Stimulated activated CD8-positive, alpha-beta memory T cell treated with anti-CD3 and anti-CD28 coated beads, Interleukin-12 subunit alpha, Interleukin-12 subunit beta, amount 100 ng/mL, for 1 hour (primary cell): ENCODE data around the gene KIF25.
"Not testable (repeated sequence)": the region's sequence is repeated elsewhere in the genome, so short reads cannot be mapped to it uniquely, and the experiment has no call there.

Experiments
- DNase-seq: peaks from one replicate; pipeline ENCODE4 v3.0.0-alpha.2; 2020; ENCODE audit warnings: low read depth

KIF25 gene

DNA sequence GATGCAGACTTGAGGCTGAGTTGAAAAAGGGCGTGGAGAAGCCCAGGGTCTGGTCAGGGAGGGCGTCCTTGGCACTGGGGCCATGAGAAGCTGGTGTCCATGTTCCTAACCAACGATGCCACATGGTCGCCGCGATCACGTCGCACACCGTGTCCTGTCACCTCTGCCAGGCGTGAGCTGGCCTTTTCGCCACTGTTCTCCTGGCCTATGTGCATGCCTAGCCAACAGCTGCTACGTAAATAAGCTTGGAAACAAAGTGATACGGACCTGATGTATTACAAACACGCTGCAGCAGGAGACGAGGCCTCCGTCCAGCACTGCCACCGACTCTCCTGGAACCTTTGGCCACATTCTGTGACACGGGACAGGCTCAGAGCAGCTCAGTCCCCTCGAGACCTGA is 22.0 kb upstream of the KIF25 start:
- DNase-seq, result no peak

DNA sequence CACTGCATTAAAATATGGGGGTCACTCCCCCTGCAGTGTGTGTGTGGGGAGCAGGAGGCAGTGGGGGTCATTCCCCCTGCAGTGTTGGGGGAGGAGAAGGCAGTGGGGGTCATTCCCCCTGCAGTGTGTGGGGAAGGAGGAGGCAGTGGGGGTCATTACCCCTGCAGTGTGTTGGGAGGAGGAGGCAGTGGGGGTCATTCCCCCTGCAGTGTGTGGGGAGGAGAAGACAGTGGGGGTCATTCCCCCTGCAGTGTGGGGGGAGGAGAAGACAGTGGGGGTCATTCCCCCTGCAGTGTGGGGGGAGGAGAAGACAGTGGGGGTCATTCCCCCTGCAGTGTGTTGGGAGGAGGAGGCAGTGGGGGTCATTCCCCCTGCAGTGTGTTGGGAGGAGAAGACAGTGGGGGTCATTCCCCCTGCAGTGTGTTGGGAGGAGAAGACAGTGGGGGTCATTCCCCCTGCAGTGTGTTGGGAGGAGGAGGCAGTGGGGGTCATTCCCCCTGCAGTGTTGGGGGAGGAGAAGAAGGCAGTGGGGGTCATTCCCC is 21.3 kb upstream of the KIF25 start:
- not testable (repeated sequence) for DNase-seq

DNA sequence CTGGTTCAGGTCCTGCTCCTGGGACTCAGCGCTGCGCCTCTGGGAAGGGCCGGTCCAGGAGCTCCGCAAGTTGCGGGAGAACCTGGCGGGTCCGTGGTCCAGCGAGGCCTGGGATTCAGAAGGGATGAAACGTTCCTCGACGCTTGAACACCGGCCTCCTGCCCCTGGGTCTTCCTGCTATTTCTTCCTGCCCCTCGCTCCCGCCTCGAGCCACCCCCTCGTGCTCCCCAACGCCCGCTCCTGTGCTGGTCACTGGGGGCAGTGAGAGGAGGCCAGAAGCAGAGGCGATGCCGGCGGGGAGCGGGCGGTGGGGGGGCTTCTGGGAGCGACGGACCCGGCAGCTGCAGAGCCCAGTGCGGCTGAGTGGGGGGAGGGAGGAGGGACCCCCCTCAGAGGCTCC is 20.8 kb upstream of the KIF25 start:
- DNase-seq, result no peak

DNA sequence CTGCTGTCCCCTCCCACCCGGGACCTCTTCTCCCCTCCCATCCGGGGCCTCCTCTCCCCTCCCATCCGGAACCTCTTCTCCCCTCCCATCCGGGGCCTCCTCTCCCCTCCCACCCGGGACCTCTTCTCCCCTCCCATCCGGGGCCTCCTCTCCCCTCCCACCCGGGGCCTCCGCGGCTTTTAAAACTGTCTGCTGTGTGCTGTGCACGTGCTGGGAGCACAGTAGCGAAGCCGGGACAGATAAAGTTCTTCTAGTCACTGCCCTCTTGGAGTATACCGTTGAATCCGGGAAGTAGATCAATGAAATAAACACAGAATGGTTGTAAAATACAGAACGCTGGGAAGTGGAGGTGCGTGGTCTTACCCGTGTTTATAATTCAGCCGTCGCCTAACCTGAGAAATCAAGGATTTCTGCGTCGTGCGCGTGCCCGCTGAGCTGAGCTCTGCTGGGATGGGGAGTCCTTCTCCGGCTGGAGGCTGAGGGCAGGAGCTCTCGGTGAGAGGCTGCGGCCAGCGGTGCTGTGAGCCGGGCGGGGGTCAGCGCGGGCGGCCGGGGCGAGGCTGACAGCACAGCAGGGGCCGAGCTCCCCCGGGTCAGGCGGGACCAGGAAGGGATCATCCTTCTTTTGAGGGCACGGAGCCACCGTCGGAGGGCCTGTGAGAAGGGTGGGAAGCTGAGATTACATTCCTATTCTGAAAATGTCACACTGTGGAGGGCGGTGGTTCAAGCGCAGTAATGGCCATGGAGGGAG is 19.6 kb upstream of the KIF25 start:
- no peak for DNase-seq

DNA sequence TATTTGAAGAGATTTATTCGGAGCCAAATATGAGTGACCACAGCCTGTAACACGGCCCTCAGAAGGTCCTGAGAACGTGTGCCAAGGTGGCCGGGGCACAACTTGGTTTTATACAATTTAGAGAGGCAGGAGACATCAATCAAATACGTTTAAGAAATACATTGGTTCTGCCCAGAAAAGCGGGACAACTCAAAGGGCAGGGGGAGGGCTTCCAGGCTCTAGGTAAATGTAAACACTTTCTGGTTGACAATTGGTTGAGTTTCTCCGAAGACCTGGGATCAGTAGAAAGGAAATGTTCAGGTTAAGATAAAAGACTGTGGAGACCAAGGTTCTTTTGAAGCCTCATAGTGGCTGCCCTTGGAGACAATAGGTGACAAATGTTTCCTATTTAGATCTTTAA is 18.9 kb upstream of the KIF25 start:
- no peak for DNase-seq

DNA sequence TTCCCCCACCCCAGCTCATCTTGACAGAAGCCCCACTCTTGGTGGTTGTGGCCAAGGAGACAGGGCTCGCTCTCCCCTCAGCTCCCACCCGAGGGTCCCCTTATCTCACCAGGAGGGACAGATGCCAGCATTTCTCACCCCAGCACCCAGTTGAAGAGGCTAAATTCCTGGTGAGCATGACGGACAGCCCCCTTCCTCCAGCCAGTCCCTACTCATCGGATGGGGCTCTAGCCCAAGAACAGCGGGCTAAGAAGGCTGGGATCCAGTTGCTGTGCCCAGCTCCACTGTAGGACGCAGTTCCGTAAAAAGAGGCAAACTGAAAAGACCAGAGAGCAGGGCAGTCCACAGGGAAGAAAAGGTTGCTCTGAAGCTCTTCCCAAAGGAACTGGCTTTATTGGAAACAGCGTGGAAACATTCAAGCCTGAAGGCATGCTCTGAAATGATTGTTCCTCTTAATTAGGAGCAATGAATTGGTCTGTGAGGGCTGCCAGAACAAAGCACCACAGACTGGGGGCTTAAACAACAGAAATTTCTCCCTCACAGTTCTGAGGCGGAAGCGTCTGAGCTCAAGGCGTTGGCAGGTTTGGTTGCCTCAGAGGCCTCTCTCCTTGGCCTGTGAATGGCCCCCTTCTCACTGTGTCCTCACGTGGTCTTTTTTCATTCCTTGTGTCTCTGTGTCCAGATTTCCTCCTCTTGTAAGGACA is 17.9 kb upstream of the KIF25 start:
- no peak for DNase-seq

DNA sequence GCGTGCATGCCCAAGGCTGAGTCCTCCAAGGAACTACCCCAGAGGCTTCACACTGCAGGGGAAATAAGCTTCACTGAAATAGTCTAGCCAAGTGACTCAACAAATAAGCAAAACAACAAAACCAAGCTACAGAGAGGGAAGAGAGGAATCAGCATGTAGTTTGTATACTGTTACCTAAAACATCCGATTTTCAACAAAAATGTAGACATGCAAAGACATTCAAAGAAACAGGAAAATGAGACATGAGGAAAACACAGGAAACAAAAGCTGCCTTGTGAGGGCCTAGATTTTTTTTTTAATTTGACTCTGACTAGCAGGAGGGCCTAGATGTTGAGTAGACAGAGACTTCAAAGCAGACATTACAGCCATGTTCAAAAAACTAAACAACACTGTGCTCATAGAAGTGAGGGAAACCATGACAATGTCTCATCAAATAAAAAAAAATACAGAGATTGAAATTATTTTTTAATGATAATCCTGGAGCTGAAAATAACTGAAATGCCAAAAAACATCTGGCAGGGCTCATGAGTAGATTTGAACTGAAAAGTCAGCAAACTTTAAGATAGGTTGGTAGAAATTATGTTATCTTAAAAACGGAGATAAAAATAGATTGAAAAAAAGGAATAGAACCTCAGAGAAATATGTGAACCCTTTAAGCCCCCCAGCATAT is 16.4 kb upstream of the KIF25 start:
- no peak for DNase-seq

DNA sequence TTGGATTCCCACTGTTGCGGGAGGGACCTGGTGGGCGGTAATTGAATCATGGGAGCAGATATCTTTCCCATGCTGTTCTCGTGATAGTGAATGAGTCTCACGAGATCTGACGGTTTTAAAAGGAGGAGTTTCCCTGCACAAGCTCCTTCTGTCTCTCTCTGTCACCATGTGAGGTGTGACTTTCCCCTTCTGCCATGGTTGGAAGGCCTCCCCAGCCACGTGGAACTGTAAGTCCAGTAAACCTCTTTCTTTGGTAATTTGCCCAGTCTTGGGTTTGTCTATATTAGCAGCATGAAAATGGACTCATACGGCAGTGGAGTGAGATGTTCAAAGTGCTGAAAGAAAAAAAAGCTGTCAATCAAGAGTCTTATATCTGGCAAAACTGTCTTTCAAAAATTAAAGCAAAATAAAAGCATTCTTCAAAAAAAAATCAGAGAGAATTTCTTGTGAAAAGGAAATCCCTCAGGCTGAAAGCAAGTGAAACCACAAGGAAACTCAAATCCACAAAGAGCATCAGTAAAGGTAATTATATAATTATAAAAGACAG is 15.5 kb upstream of the KIF25 start:
- no peak for DNase-seq

DNA sequence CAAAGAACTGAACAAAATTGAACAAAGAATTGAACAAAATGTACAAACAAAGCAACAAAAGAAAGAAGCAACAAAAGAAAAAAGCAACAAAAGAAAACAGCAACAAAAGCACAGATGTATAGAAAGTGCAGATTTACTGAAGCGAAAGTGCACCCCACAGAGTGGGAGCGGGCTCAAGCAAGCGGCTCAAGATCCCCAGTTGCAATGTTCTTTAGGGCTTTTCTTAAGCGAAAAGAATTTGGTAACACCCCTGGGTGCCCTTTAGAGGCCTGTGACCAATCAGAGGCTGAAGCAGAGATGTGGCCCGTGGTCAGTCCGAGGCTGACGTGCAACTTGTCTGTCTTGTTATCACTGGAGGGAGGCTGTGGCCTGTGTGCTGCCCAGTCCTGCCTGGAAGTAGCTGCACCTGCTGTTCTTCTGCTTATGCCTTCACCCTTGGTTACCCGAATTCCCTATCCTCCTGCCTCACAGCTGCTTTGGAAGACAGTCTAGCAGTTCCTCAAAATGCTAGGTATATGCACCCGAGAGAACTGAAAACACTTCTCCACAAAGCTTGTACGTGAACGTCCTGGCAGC is 13.2 kb upstream of the KIF25 start:
- no peak for DNase-seq

DNA sequence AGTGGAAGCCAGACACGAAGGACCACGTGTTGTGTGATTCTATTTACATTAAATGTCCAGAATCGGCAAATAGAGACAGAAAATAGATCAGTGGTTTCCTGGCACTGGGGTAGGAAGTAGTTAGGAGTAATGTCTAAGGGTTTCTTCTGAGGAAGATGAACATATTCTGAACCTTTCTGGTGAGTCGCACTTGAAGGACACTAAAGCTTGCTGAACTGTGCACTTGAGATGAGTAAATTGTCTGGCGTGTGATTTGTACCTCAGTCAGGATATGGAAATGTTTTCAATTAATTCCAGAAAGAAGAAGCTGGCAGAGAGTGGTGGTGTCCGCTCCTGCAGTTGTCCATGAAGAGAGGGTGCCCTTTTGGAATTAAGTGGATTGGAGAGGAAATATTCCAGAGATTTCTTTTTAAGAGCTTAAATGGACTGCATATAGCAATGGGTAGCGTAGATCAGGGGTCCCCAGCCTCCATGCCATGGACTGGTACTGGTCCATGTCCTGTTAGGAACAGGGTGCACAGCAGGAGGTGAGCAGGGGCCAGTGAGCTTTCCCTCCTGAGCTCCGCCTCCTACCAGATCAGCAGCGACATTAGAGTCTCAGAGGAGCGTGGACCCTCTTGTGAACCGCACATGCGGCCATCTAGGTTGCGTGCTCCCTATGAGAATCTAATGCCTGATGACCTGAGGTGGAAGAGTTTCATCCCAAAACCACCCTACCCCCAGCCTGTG is 12.4 kb upstream of the KIF25 start:
- DNase-seq, result no peak

DNA sequence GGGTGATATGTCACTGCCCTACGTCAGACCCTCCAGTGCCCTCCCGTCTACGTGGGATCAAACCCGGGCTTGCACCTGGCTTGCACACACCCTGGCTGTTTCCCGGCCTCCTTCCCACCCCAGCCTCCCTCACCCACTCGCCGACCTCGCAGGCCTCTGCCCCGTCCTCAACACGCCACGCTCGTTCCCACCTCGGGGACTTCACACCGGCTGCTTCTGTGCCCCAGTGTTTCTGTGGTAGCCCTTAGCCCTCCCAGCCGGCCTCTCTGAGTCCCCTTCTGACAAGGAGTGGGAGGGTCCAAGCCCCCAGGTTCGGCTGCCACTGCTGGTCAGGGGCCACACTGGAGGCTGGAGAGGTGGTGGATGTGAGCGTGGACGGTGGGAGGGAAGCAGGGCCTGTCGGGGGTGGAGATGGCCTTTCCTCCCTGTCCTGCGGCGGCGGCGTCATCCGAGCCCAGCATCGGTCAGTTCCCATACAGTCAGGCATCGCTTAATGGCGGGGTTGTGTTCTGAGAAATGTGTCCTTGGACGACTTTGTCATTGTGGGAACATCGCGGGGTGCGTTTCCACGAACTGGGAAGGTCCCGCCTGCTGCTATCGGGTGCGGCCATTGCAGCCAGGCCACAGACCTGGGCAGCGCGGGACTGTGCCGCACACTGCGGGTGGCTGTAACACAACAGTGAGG is 11.4 kb upstream of the KIF25 start:
- DNase-seq, result no peak

DNA sequence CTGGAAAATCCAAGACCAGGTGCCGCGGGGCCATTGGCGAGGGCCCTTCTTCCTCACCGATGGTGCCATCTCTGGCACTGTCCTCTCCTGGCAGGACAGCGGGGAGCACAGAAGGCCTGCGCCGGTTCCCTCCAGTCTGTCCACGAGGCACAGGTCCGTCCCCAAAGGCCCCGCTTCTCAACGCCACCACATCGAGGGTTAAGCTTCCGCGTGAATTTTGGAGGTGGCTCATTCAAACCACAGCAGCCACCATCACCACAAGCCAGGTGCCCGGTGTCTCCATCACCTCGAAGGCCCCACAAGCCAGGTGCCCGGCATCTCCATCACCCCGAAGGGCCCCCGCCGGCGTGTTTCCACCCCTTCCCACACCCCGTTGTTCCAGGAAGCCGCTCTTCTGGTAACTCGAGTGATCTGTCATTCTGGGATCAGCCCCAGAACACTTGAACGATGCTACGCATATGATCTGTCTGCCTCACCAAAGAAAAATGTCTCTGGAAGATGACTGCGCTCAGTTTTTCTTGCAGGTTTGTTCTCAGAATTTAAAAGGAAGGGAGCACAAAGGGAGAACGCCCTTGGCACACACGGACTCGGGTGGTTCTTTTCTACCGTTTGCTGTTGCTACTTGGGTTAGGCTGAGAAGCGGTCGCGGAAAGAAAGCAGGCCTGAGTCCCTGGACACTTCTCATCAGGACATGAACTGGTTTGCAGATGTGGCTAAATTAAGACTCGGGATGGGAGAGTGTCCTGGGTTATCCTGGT is 9.9 kb upstream of the KIF25 start:
- DNase-seq, result no peak

DNA sequence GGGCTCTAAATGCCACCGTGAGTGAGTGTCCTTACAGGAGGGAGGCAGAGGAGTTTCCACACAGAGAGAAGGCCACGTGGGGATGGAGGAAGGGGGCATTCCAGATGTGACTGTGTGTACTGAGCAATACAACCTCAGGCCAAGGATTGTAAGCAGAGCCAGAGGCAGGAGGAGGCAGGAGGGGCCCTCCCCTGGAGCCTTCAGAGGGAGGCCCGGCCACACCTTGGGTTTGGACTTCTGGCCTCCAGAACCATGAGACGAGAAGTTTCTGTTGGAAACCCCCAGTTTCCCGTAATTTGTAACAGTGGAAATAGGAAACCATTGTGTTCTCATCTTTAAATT is 9.3 kb upstream of the KIF25 start:
- DNase-seq, result no peak

DNA sequence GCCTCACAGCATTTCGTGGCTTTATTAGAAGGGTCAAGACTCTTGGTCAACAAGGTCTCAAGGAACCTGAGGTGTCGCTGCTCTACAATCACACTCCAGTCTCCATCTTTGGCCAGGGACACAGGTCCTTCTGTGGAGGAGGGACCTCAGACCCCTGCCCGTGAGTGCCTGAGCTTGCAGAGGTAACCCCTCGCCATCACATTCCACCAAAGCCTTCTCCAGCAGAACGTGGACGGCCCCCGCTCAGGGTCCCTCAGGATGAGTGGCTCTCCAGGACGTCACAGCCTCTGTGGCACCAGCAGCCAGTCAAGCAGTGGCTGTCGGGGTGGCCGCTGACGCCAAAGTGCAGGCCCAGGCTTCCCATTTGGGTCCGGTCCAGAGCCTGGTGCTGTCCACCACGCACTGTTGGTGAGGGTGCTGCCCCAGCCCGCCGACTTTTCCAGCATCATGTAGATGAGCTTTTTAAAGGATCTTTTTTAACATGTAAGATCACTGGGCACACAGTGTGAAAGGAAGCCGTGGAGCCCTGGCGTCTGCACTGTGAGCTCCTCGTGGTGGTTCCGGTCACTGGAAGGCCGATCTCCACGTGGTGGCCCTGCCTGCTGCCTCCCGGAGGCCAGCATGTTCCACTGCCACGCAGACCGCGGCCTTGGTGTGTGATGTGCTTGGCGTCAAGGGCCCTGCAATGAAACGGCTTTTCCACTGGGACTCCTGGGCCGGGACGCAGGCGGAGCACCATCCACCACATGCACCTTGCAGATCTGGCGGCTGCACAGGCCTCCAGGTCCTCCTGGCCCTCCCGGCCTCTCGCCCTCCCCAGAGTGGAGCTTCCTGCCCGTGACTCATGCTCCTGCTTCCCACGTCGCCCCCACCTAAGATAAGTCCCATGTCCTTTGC is 8.3 kb upstream of the KIF25 start:
- DNase-seq, result no peak

DNA sequence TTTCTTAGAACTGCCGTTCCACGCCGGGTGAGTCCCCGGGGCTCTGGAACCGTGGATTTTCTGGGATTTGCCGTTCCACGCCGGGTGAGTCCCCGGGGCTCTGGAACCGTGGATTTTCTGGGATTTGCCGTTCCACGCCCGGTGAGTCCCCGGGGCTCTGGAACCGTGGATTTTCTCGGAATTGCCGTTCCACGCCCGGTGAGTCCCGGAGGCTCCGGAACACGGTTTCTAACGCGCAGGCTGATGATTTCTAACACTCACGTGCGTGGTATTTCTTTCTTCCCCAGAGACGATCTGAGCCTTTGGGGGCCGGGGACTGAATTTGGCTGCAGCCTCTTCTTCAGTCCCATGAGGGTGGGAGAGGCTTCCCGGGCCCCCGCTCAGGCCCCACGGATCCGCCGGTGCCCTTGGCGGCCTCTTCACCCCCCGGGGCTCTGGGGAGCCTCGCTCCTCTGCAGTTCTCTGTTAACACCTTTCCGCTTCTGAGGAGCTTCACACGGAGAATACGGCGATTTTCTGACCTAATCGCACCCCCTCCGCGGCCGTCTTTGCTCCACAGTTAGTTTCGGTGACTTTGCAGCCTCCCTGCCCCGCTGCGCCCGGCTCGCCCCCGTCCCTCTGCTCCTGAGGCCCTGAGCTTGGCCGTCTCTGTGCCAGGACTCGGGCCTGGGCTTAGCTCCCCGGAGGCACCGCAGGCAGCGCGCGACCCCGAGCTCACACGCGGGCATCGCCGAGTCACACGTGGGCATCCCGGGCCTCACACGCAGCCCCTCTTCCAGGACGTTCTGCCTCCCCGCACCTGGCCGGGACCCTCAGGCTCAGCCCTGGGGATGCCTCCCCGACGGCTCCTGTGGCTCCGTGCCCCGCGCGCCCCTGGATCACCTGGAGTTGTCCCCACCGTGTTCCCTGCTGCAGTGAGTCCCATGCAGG is 7.2 kb upstream of the KIF25 start:
- no peak for DNase-seq

DNA sequence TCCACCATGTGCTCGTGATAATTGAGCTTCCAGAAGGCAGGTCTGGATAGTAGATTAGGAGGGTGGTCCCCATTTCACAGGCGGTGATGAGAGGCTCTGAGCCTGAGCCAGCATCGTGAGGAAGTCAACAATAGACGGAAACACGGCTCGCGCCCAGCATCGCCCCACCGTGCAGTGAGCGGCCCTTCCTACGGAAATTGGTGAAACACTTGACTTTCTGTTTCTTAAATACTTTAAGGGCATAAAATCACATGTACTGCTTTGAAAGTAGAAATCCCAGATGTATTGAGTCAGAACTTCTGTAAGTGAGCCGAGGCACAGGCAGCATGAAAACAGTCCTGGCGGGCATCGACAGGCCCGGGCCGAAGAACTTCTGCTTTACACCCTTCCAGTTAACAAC is 4.3 kb upstream of the KIF25 start:
- no peak for DNase-seq

DNA sequence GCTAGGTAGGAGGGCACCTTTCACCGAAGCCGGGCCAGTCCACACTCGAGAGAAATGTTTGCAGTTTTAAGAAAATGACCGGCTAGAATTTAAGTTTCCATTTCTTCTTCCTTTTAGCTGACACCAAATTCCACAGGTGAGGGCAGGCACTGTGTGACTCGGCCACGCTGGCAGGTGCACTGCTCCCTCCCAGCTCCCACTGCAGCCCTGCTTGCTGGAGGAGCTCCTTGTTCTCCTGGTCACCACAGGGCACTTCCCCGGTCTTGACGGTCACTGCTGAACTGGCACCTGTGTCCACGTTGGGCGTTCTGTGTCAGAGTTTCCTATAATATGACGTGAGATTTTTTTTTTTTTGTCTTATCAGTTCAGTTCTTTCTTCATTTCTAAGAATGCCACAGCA is 3.6 kb upstream of the KIF25 start:
- DNase-seq, result no peak

DNA sequence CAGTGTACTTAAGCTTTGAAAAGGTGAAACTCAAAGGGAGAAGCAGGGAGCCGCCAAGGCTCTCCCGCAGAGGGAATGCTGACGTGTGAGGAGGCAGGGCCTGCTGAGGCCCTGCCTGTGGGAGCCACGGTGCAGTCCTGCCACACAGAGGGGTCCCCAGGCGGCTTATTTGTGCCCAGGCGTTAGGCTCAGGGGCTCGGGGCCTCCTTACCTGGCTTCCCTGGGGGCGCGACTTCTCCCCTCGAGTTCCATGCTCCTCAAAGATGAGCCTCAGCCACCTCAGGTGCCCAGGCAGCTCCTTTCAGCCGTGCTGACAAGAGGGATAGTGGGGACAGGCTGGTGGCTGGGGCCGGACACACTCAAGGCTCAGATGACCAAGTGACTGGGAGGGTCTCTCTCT is 2.2 kb upstream of the KIF25 start:
- DNase-seq, result no peak
